Upper lobe of right lung (tissue), 1 donor: ENCODE measurements around the gene TGM4. TPM values are rescaled to one million over a fixed set of nuclear protein-coding genes. Genes with fewer than 3 reads are reported as not detected.
"Not testable (repeated sequence)": the region's sequence is repeated elsewhere in the genome, so short reads cannot be mapped to it uniquely, and the experiment has no call there.

Experiments
- ATAC-seq: fragments of 200-7000 bp; cut with Tn5 transposase; one replicate; pipeline ENCODE4 v1.9.1; 2020; ENCODE audit warnings: mild to moderate bottlenecking, moderate library complexity
- DNase-seq: peaks from one replicate; pipeline ENCODE4 v3.0.0-alpha.2; 2020
- H3K27ac ChIP-seq: fragments of 200-600 bp; one replicate; pipeline ENCODE4 v1.8.0; 2022
- H3K27me3 ChIP-seq: fragments of 200-600 bp; one replicate; pipeline ENCODE4 v1.8.0; 2022; ENCODE audit warnings: mild to moderate bottlenecking
- H3K36me3 ChIP-seq: fragments of 200-600 bp; one replicate; pipeline ENCODE4 v1.8.0; 2022
- H3K4me1 ChIP-seq: fragments of 200-600 bp; one replicate; pipeline ENCODE4 v1.8.0; 2022
- H3K4me3 ChIP-seq: fragments of 200-600 bp; one replicate; pipeline ENCODE4 v1.8.0; 2022; ENCODE audit warnings: mild to moderate bottlenecking
- H3K9me3 ChIP-seq: fragments of 200-600 bp; one replicate; pipeline ENCODE4 v1.8.0; 2022
- intact Hi-C: fragments of 100-400 bp; cut with DNase I; formaldehyde crosslinking; loops from one replicate; pipeline ENCODE4 v1.11.0; 2022
- total RNA-seq: library from RNA; stranded (reverse); fragmentation: NEBNext Ultra II Directional; extraction: Animal tissue kit (Norgen Biotek cat#: 25700); gene quantifications from one replicate; pipeline ENCODE4 v1.2.1, GENCODE V29; 2021
- TF ChIP-seq, protein P1 (sequence below): fragments of 200-600 bp; IDR thresholded peaks from one replicate; pipeline ENCODE4 v1.8.0; 2022; ENCODE audit warnings: antibody characterized with exemption
- donor health status: DM: no; HTN: yes; CAD: no; lungs with severe emphysema.

Gene TGM4
- total RNA-seq, 1 donor from 2014 or later = not detected

GRCh38 chr3:44932986-44933944 is 58.9 kb downstream of the TGM4 start:
- no peaks in the 10 kb centered on the region for H3K27me3 ChIP-seq
- TF ChIP-seq, protein P1, sequence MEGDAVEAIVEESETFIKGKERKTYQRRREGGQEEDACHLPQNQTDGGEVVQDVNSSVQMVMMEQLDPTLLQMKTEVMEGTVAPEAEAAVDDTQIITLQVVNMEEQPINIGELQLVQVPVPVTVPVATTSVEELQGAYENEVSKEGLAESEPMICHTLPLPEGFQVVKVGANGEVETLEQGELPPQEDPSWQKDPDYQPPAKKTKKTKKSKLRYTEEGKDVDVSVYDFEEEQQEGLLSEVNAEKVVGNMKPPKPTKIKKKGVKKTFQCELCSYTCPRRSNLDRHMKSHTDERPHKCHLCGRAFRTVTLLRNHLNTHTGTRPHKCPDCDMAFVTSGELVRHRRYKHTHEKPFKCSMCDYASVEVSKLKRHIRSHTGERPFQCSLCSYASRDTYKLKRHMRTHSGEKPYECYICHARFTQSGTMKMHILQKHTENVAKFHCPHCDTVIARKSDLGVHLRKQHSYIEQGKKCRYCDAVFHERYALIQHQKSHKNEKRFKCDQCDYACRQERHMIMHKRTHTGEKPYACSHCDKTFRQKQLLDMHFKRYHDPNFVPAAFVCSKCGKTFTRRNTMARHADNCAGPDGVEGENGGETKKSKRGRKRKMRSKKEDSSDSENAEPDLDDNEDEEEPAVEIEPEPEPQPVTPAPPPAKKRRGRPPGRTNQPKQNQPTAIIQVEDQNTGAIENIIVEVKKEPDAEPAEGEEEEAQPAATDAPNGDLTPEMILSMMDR = no peak
- intact Hi-C loops = no loop called here
- H3K4me1 ChIP-seq = peaks cover 8% of the 10 kb centered on the region
- peak overlapping the region; percentile 58 for H3K27ac ChIP-seq
- H3K9me3 ChIP-seq = no peaks in the 10 kb centered on the region
- peak; percentile 63 for ATAC-seq
- H3K36me3 ChIP-seq = peaks cover 58% of the 10 kb centered on the region
- no peak for DNase-seq
- H3K4me3 ChIP-seq = no peak overlapping the region

DNA sequence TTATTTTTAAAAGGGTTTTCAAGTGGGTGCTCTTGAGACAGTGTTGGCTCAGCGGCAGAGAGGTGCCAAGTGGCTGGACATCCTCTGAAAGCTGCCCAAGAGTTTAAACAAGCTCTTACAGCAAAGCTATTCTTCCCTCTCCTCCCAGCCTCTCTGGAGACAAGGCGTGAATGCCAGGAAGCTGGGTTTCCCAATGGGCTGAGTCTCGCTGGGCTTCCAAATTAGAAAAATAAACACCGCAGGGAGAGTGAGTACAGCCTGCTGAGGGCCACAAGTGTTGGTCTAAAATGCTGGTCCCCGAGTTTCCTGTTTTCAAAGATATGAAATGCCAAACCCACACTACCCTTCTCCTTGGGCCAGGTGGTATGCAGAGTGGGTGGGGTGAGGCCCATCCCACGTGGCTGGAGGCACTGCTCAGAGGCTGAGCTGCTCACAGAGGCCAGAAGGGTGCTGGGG is 65.2 kb downstream of the TGM4 start:
- TF ChIP-seq, protein P1 = no peak
- intact Hi-C loops = no loop called here
- Histone ChIP-seq H3K27me3 (no peaks in the 10 kb centered on the region), H3K4me1 (peaks cover 23% of the 10 kb centered on the region), H3K36me3 (peaks cover 53% of the 10 kb centered on the region), H3K27ac (peak overlapping the region; percentile 70), H3K9me3 (no peaks in the 10 kb centered on the region), H3K4me3 (no peak overlapping the region)
- ATAC-seq (peak; percentile 94), DNase-seq (peak; percentile 84)

DNA sequence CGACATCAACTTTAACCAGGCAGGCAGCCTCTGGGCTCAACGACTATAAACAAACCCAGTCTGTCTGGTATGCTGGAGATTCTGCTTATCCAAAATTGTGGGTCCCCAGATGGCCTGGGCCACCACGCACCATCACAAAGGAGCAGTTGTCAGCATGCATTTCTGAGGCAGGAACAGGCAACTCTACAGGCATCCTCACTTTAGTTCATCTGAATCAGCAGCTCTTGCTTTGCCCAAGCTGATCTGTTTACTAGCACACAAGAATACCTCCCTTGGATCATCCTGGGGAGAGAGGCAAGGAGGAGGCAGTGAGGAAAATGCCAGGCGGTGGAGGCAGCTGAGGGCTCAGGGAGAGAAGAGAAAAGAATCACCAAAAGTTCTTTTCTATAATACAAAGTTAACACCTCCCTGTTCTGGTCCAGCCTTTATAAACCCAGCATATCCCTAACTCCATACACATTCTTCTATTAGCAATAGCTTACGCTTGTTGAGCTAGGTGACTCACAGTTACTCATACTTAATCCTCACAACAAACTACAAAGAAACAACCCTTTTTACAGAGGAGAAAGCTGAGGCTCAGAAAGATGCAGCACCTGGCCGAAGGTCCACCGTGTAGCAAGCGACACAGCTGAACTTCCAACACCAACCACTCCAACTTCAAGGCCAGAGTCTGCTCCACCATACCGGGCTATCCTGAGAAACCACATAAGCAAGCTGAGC is 68.0 kb downstream of the TGM4 start:
- Histone ChIP-seq H3K27me3 (no peaks in the 10 kb centered on the region), H3K9me3 (no peaks in the 10 kb centered on the region), H3K36me3 (peaks cover 62% of the 10 kb centered on the region), H3K27ac (no peak overlapping the region), H3K4me3 (no peak overlapping the region), H3K4me1 (peaks cover 23% of the 10 kb centered on the region)
- DNase-seq = no peak
- TF ChIP-seq, protein P1 = no peak
- no peak for ATAC-seq
- intact Hi-C loops = no loop called here

- no peak overlapping the region for H3K27ac ChIP-seq
- H3K9me3 ChIP-seq = no peaks in the 10 kb centered on the region
- ATAC-seq (no peak), DNase-seq (no peak)
- TF ChIP-seq, protein P1 = no peak
- no peaks in the 10 kb centered on the region for H3K4me1 ChIP-seq
- H3K4me3 ChIP-seq = no peak overlapping the region
- intact Hi-C loops = no loop called here
- no peaks in the 10 kb centered on the region for H3K27me3 ChIP-seq
- peaks cover 20% of the 10 kb centered on the region for H3K36me3 ChIP-seq
Observed at GRCh38 chr3:44948239-44948638, 73.8 kb downstream of the TGM4 start.

DNA sequence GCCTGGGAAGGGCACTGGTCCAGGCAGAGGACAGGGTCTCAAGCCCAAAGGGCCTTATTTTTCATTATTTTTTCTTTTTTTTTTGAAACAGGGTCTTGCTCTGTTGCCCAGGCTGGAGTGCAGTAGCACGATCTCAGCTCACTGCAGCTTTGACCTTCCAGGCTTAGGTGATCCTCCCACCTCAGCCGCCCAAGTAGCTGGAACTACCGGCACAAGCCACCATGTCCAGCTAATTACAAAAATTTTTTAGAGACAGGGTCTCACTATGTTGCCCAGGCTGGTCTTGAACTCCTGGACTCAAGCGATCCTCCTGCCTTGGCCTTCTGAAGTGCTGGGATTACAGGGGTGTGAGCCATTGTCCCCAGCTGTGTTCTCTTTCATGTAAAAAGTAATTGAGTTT is 75.4 kb downstream of the TGM4 start:
- ATAC-seq, DNase-seq, H3K4me3 ChIP-seq, H3K9me3 ChIP-seq, H3K27me3 ChIP-seq, H3K4me1 ChIP-seq, intact Hi-C loops, H3K27ac ChIP-seq: not testable (repeated sequence)
- peaks cover 13% of the 10 kb centered on the region for H3K36me3 ChIP-seq

DNA sequence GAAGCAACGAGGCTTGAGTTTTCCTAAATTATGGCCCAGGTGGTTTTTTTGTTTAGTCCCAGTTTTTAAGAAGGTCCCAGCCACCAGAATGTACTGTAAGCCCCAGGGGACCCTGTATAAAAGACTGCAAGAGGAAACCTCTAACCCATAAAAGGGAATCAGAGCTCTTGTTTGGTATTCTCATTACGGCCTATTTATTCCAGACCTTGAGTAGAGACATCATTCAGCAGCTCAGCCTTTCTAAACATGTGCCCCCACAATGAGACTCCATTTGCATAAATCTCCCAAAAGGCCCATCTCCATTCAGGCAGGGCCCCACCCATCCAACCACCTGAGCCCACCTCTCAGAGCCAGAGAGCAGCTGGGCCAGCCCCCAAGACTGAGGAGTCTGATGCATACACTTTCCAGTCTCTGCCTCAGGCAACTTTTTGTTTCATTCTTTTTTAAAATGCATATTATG is 75.9 kb downstream of the TGM4 start:
- Histone ChIP-seq H3K36me3 (peaks cover 8% of the 10 kb centered on the region), H3K27ac (no peak overlapping the region), H3K27me3 (no peaks in the 10 kb centered on the region), H3K4me3 (no peak overlapping the region), H3K4me1 (peaks cover 13% of the 10 kb centered on the region), H3K9me3 (no peaks in the 10 kb centered on the region)
- intact Hi-C loops = no loop called here
- ATAC-seq (no peak), DNase-seq (no peak)
- TF ChIP-seq, protein P1 = no peak
